Suppressor macrophage treated with lipopolysaccharide for 4 hours (primary cell): ENCODE measurements around the gene TLE2.
"Not testable (repeated sequence)": the region's sequence is repeated elsewhere in the genome, so short reads cannot be mapped to it uniquely, and the experiment has no call there.

Experiments
- DNase-seq: peaks from one replicate; pipeline ENCODE4 v3.0.0-alpha.2; 2020

Gene TLE2

DNA sequence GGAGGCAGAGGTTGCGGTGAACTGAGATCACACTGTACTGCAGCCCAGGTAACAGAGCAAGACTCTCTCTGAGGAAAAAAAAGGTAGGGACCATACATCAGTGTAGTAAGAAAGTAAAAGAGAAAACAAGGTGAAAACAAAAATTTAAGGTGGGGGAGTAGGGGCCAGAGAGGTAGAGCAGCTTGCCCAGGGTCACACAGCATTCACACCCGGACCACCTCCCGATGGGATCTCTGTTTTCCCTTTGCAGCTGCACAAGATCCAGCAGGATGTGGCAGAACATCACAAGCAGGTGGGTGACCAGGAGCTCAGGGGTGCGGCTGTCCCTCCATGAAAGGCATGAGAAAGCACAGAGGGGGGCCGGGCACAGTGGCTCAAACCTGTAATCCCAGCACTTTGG lies 47.2 kb downstream of the TLE2 start:
- no peak for DNase-seq

GRCh38 chr19:2978772-2979171 lies 50.3 kb downstream of the TLE2 start:
- DNase-seq: no peak

DNA sequence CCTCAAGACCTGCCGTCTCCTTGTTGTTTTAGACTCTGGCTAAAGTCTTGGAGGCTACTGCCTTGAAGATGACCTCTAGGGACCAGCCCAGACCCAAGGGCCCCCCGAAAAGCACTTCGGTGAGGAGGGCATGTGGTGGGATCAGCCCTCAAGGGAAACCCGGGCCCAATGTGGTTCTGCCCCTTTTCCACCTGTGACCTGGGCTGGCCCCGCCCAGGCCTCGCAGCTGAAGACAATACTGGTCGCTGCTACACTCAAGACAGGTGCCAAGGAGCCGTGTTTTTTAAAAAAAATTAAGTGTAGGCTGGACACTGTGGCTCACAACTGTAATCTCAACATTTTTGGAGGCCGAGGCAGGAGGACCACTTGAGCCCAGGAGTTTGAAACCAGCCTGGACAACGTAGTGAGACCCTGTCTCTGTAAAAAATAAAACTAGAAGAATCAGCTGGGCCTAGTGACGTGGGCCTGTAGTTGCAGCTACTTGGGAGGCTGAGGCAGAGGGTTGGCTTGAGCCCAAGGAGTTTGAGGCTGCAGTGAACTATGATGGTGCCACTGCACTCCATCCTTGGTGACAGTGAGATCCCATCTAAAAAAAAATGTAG lies 50.8 kb downstream of the TLE2 start:
- DNase-seq: no peak

GRCh38 chr19:2977746-2978138 lies 51.3 kb downstream of the TLE2 start:
- DNase-seq: no peak

GRCh38 chr19:2977001-2977745 lies 51.9 kb downstream of the TLE2 start, which contains the start of gene TLE6:
TSS of gene TLE6 (plus strand) at chr19:2977564. CDS start at chr19:2978234, 670 bp downstream.
- peak; percentile 95 for DNase-seq

DNA sequence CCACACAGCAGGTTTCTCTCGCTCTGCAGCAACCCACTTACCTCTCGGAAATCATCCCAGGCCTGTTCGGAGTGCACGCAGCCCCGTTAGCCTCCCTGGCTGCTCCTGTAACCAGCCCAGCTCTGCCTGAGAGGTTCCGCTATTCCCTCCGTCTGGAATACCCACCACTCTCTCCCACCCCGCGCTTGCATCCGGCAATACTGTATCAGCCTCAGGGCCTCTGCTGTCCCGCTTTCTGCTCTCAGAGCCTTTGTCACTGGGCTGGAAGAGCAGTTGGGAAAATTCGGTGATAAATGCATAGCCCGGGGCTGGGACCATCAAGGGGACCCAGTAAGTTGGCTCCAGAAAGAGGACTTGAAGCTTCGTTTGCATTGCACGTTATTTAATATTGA lies 52.5 kb downstream of the TLE2 start:
- DNase-seq: no peak

DNA sequence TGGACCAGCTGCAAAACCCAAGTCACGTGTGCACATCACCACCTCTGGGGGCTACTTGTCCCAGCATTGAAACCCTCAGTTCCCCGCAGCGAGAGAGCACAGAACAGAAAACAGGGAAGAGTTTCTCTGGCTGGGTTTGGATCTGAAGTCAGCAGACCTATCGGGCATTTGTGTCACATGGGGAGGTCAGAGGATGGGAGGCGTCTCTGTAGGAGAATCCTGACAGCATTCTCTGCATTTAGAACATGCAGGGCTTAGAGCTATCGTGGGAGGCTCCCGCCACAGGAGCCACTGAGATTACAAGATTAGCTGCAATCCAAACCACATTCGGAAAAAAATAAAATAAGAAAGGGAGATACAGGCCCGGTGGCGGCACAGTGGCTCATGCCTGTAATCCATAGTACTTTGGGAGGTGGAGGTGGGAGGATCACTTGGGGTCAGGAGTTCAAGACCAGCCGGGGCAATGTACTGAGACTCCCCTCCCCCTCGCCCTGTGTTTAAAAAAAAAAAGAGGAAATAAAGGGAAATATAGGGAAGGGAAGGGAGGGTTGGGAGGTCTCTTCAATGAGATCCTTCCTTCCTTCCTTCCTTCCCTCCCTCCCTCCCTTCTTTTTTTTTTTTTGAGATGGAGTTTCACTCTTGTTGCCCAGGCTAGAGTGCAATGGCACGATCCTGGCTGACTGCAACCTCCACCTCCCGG lies 54.6 kb downstream of the TLE2 start:
- DNase-seq: peak; percentile 64

- no peak for DNase-seq
Measured at GRCh38 chr19:2973229-2973628, 55.9 kb downstream of the TLE2 start.

DNA sequence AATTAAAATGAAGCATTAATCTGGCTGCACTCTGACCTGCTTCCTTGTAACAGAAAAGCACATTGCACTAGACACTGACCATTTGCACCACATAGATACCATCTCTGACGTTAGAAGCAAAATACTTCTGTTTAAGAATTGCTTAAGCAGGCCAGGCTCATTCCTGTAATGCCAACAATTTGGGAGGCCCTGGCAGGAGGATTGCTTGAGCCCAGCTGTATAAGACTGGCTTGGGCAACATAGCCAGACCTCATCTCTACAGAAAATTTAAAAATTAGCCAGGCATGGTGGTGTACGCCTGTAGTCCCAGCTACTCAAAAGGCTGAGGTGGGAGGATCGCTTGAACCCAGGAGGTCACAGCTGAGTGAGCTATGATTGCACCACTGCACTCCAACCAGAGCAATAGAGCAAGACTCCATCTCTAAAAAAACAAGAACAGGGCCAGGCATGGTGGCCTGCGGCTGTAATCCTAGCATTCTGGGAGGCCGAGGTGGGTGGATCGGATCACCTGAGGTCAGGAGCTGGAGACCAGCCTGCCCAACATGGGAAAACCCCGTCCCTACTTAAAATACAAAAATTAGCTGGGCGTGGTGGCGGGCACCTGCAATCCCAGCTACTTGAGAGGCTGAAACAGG lies 58.8 kb downstream of the TLE2 start:
- DNase-seq: no peak

- peak; percentile 17 for DNase-seq
Measured at GRCh38 chr19:2969104-2969504, 60.0 kb downstream of the TLE2 start.

DNA sequence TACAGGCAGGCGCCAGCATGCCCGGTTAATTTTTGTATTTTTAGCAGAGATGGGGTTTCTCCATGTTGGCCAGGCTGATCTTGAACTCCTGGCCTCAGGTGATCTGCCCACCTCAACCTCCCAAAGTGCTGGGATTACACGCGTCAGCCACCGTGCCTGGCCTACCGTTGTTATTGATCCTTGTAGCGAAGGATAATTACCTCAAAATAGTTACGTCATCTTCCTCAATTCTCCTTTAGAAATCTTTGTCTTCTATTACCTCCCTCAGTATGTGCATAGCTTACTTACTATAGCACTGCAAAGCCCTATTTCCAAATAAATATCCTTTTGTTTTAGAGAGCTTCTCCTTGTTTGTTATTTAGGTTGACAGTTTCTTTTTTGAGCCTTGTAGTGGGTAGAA lies 61.1 kb downstream of the TLE2 start:
- DNase-seq: no peak

GRCh38 chr19:2964874-2965273 lies 64.2 kb downstream of the TLE2 start:
- no peak for DNase-seq

DNA sequence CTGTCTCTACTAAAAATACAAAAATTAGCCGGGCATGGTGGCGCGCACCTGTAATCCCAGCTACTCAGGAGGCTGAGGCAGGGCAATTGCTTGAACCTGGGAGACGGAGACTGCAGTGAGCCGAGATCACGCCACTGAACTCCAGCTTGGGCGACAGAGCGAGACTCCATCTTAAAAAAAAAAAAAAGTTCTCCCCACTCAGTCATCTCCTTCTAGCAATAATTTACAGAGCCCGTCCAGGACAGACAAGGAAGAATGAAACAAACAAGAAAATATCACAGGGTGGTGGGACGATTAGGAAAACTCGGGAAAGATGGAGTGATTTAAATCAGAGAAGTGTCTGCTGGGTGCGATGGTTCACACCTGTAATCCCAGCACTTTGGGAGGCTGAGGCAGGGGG lies 65.4 kb downstream of the TLE2 start:
- DNase-seq: not testable (repeated sequence)

DNA sequence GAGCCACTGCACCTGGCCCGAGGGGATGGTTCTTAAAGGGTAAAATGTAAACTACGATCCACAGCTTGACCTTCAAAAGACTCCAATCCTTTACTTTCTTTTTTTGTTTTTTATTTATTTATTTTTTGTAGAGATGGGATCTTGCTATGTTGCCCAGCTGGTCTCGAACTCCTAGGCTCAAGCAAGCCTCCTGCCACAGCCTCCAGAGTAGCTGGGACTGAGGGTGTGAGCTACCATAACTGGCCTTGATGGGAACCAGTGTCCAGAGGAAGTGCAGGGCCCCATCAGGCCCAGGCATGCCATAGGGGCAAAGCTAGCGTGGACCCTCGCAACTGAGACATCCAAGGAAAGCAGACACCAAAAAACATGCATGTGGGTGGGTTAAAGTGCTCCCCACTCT lies 66.0 kb downstream of the TLE2 start:
- DNase-seq: no peak

- DNase-seq: peak; percentile 90
Measured at GRCh38 chr19:2962018-2962670, 66.9 kb downstream of the TLE2 start.

DNA sequence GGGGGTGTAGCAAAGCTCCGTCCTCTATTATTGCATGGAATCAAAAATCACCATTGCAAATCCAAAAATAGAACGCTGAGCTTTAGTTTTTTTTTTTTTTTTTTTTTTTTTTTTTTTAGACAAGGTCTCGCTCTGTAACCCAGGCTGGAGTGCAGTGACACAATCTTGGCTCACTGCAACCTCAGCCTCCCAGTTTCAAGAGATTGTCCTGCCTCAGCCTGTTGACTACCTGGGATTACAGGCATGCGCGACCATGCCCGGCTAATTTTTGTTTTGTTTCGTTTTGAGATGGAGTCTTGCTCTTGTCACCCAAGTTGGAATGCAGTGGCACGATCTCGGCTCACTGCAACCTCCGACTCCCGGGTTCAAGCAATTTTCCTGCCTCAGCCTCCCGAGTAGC lies 69.0 kb downstream of the TLE2 start:
- DNase-seq: no peak

- no peak for DNase-seq
Measured at GRCh38 chr19:2957160-2957559, 71.9 kb downstream of the TLE2 start.

DNA sequence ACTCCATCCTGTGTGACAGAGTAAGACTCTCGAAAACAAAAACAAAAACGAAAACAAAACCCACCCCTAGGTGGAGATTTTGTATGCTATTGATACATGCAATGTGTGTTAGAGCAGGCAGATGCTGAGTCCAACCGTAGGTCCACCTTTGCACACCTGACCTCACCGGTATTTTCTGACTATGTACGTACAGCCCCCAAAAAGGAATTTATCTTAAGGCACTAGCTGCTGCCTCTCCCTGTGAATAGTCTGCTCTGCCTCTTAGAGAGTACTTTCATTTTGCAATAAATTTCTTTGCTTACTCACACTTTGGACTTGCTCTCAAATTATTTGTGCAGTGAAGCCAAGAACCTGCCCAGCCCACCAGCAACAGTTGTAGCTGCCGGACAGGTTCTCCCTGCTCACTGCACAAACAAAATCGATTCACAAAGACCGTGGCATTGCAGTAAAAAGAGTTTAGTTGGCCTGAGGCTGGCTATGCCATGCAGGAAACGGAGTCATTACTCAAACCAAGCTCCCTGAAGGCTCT lies 76.1 kb downstream of the TLE2 start:
- DNase-seq: no peak

GRCh38 chr19:2950286-2951124 lies 78.6 kb downstream of the TLE2 start:
- peak; percentile 100 for DNase-seq

GRCh38 chr19:2949939-2950285 lies 79.2 kb downstream of the TLE2 start:
- peak; percentile 25 for DNase-seq
